OCI-LY3 (cell line): ENCODE measurements around the gene SLC52A3.

Source experiments
- H2AFZ ChIP-seq: fragments of 200-600, 300-600 bp; shearing (Covaris generic); 2 replicates; pipeline ENCODE4 v1.6.0; 2014; ENCODE audit warnings: antibody characterized with exemption, low read depth, low read length
- H3K27ac ChIP-seq: fragments of 200-600, 300-600 bp; sonication (generic); 2 replicates; pipeline ENCODE4 v1.5.1; 2014; ENCODE audit warnings: mild to moderate bottlenecking, low read length, moderate library complexity, mixed read lengths
- H3K27me3 ChIP-seq: fragments of 200-600, 300-600 bp; sonication (generic); 2 replicates; pipeline ENCODE4 v1.6.1; 2014; ENCODE audit warnings: low read depth, low read length, mixed read lengths
- H3K36me3 ChIP-seq: fragments of 200-600, 300-600 bp; sonication (generic); replicated peaks from 2 replicates; pipeline ENCODE3; 2014; ENCODE audit warnings: low read depth, low read length, mixed read lengths
- H3K4me1 ChIP-seq: fragments of 300-600, 200-600 bp; sonication (generic); 2 replicates; pipeline ENCODE4 v1.6.1; 2014; ENCODE audit warnings: low read length, mixed read lengths
- H3K4me2 ChIP-seq: fragments of 200-600, 300-600 bp; sonication (generic); 2 replicates; pipeline ENCODE4 v1.6.1; 2014; ENCODE audit warnings: low read length, mixed read lengths
- H3K4me3 ChIP-seq: fragments of 300-600, 200-600 bp; sonication (generic); 2 replicates; pipeline ENCODE4 v1.5.1; 2014; ENCODE audit warnings: antibody characterized with exemption, mild to moderate bottlenecking, low read length, moderate library complexity
- H3K79me2 ChIP-seq: fragments of 300-600, 200-600 bp; shearing (Covaris generic); 2 replicates; pipeline ENCODE4 v1.6.1; 2014; ENCODE audit warnings: mild to moderate bottlenecking, low read length, mixed read lengths
- H3K9ac ChIP-seq: fragments of 300-600, 200-600 bp; shearing (Covaris generic); 2 replicates; pipeline ENCODE4 v1.6.0; 2014; ENCODE audit warnings: mild to moderate bottlenecking, low read length, moderate library complexity
- H3K9me3 ChIP-seq: fragments of 200-600, 300-600 bp; shearing (Covaris generic); 2 replicates; pipeline ENCODE4 v1.6.1; 2014; ENCODE audit warnings: low read length, mixed read lengths; ENCODE audit not compliant: insufficient read depth
- H4K20me1 ChIP-seq: fragments of 200-600, 300-600 bp; sonication (generic); 2 replicates; pipeline ENCODE4 v1.6.1; 2016; ENCODE audit warnings: low read length, mixed read lengths; ENCODE audit not compliant: insufficient read depth
- CTCF ChIP-seq: fragments of 200-600, 300-600 bp; sonication (generic); IDR thresholded peaks from 2 replicates; pipeline ENCODE4 v1.5.1; 2014; ENCODE audit warnings: antibody characterized with exemption, low read length, low read depth
- EZH2phosphoT487 ChIP-seq: fragments of 200-600 bp; shearing (Covaris generic); IDR thresholded peaks from 2 replicates; pipeline ENCODE4 v1.6.1; 2018; ENCODE audit warnings: antibody characterized with exemption, mixed run types, low read depth

SLC52A3 gene

GRCh38 chr20:755941-756340 is 12.4 kb downstream of the SLC52A3 start:
- Histone ChIP-seq H3K27me3 (peaks cover 11% of the 10 kb centered on the region), H4K20me1 (no peaks in the 10 kb centered on the region), H3K79me2 (no peaks in the 10 kb centered on the region), H3K9me3 (no peaks in the 10 kb centered on the region), H3K4me3 (no peak overlapping the region), H3K4me2 (no peak overlapping the region), H3K9ac (no peak overlapping the region), H2AFZ (no peak overlapping the region), H3K27ac (no peak overlapping the region), H3K4me1 (no peaks in the 10 kb centered on the region), H3K36me3 (no peaks in the 10 kb centered on the region)
- TF ChIP-seq EZH2phosphoT487 (no peak), CTCF (no peak)

GRCh38 chr20:754904-755303 is 13.4 kb downstream of the SLC52A3 start:
- Histone ChIP-seq H3K4me2 (no peak overlapping the region), H3K36me3 (no peaks in the 10 kb centered on the region), H2AFZ (no peak overlapping the region), H3K27ac (no peak overlapping the region), H3K4me1 (no peaks in the 10 kb centered on the region), H3K9me3 (no peaks in the 10 kb centered on the region), H3K4me3 (no peak overlapping the region), H3K9ac (no peak overlapping the region), H3K27me3 (peaks cover 15% of the 10 kb centered on the region), H4K20me1 (no peaks in the 10 kb centered on the region), H3K79me2 (no peaks in the 10 kb centered on the region)
- TF ChIP-seq EZH2phosphoT487 (no peak), CTCF (no peak)

- H3K27ac ChIP-seq, result no peak overlapping the region
- no peak overlapping the region for H2AFZ ChIP-seq
These were observed 14.2 kb downstream of the SLC52A3 start for GRCh38 chr20:753897-754635.

GRCh38 chr20:753136-753535 is 15.2 kb downstream of the SLC52A3 start:
- Histone ChIP-seq H3K4me3 (no peak overlapping the region), H3K4me1 (no peaks in the 10 kb centered on the region), H2AFZ (no peak overlapping the region), H4K20me1 (no peaks in the 10 kb centered on the region), H3K27me3 (peaks cover 15% of the 10 kb centered on the region), H3K79me2 (no peaks in the 10 kb centered on the region), H3K36me3 (no peaks in the 10 kb centered on the region), H3K9me3 (no peaks in the 10 kb centered on the region), H3K9ac (no peak overlapping the region), H3K27ac (no peak overlapping the region), H3K4me2 (no peak overlapping the region)
- TF ChIP-seq EZH2phosphoT487 (no peak), CTCF (no peak)

More at GRCh38 chr20:753897-754635, 14.2 kb downstream of the SLC52A3 start:
- H3K9me3 ChIP-seq, result no peaks in the 10 kb centered on the region
- no peaks in the 10 kb centered on the region for H4K20me1 ChIP-seq
- no peak for TF ChIP-seq EZH2phosphoT487
- no peak for TF ChIP-seq CTCF
- H3K4me1 ChIP-seq, result no peaks in the 10 kb centered on the region
- no peaks in the 10 kb centered on the region for H3K79me2 ChIP-seq
- H3K9ac ChIP-seq, result no peak overlapping the region
- no peaks in the 10 kb centered on the region for H3K36me3 ChIP-seq
- H3K4me2 ChIP-seq, result no peak overlapping the region
- H3K4me3 ChIP-seq, result no peak overlapping the region
- peaks cover 15% of the 10 kb centered on the region for H3K27me3 ChIP-seq
